Common myeloid progenitor, CD34-positive (primary cell): ENCODE results near the gene HIVEP2.

Experiments
- CTCF ChIA-PET: fragments of 350-600 bp; sonication (Branson Sonifier 250); formaldehyde crosslinking; loops from one replicate; lab custom pipeline; 2021; ENCODE audit warnings: antibody characterized with exemption; lab: Charles Lee
- POLR2A ChIA-PET: fragments of 350-600 bp; sonication (Branson Sonifier 250); formaldehyde crosslinking; loops from one replicate; lab custom pipeline; 2021; ENCODE audit warnings: antibody characterized with exemption; lab: Charles Lee
- DNase-seq, 3 donors: peaks; one replicate each; pipeline versions ENCODE4 v3.0.0 to v3.0.0-alpha.2; 2013
- H3K27ac ChIP-seq, 2 experiments: 1 replicate in 1 of 2; 2 replicates in 1 of 2; pipeline ENCODE4 v1.7.0; 2013; ENCODE audit warnings: inconsistent platforms in 2 of 2, low read length in 2 of 2, mild to moderate bottlenecking in 2 of 2, low read depth in 1 of 2, moderate library complexity in 1 of 2; ENCODE audit not compliant: severe bottlenecking in 2 of 2, insufficient read depth in 1 of 2, poor library complexity in 1 of 2
- H3K27me3 ChIP-seq, 5 experiments: replicated peaks in 2 of 5; 1 replicate in 3 of 5; 2 replicates in 2 of 5; pipeline versions ENCODE4 v1.6.1 to v1.7.0; 2013; ENCODE audit warnings: low read length in 4 of 5, mild to moderate bottlenecking in 2 of 5, moderate library complexity in 2 of 5, inconsistent platforms in 1 of 5; ENCODE audit not compliant: insufficient read depth in 5 of 5, control insufficient read depth in 4 of 5
- H3K36me3 ChIP-seq, 4 experiments: 1 replicate in 2 of 4; 2 replicates in 2 of 4; pipeline versions ENCODE4 v1.6.1 to v1.7.0; 2013; ENCODE audit warnings: low read length in 3 of 4, control low read depth in 1 of 4, mild to moderate bottlenecking in 1 of 4; ENCODE audit not compliant: control insufficient read depth in 4 of 4, insufficient read depth in 4 of 4
- H3K4me1 ChIP-seq, 4 experiments: 1 replicate in 3 of 4; 2 replicates in 1 of 4; pipeline versions ENCODE4 v1.6.1 to v1.7.1; 2013; ENCODE audit warnings: low read length in 3 of 4, mild to moderate bottlenecking in 3 of 4, control low read depth in 1 of 4, inconsistent platforms in 1 of 4, moderate library complexity in 1 of 4; ENCODE audit not compliant: control insufficient read depth in 4 of 4, insufficient read depth in 4 of 4; ENCODE audit errors: control extremely low read depth in 1 of 4
- H3K4me3 ChIP-seq, 7 experiments: 1 replicate in 4 of 7; 2 replicates in 3 of 7; pipeline versions ENCODE4 v1.5.1 to v1.7.0; 2013; ENCODE audit warnings: mild to moderate bottlenecking in 7 of 7, low read length in 6 of 7, moderate library complexity in 6 of 7, inconsistent platforms in 2 of 7, low read depth in 2 of 7, control low read depth in 1 of 7; ENCODE audit not compliant: insufficient read depth in 4 of 7, control insufficient read depth in 1 of 7; ENCODE audit errors: extremely low read depth in 1 of 7
- H3K9me3 ChIP-seq, 5 experiments: 1 replicate in 4 of 5; 2 replicates in 1 of 5; pipeline versions ENCODE4 v1.6.1 to v1.7.1; 2013; ENCODE audit warnings: low read length in 4 of 5, mild to moderate bottlenecking in 2 of 5, inconsistent platforms in 1 of 5, low read depth in 1 of 5, moderate library complexity in 1 of 5; ENCODE audit not compliant: control insufficient read depth in 4 of 5, insufficient read depth in 2 of 5; ENCODE audit errors: control extremely low read depth in 1 of 5
- WGBS: methylation state at CpG from one replicate; pipeline ENCODE4 v1.1.5; 2013; ENCODE audit not compliant: insufficient coverage; 5-methylcytosine and 5-hydroxymethylcytosine counted together

Gene HIVEP2

DNA sequence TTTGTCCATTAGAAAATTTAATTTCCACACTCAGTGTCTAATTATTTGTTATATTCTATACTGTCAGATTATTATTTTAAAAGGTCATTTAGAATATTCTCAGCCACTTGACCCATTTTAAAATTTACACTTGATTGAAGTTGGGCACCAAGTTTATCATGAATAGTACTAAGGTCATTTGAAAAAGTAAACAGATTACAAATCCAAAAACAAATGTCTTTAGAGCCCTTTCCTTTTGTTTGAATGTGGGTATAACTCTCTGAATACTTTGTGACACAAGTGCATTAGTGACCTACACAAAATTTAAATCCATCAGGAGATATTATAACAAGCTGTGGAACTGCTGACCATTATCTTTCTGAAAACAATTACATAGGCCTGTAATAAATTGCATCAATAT, 11.3 kb downstream of the HIVEP2 start:
- Histone ChIP-seq H3K27ac (no peak overlapping the region), H3K9me3 (no peaks in the 10 kb centered on the region), H3K36me3 (peaks cover 0 to 2% (median 0%) of the 10 kb centered on the region in 4 experiments), H3K4me3 (no peak overlapping the region), H3K4me1 (peaks cover 0 to 1% (median 0%) of the 10 kb centered on the region in 4 experiments), H3K27me3 (no peaks in the 10 kb centered on the region)
- POLR2A ChIA-PET, result no interaction called here
- CTCF ChIA-PET, result no interaction called here
- no peak for DNase-seq

- no peak overlapping the region for H3K4me3 ChIP-seq
- ChIA-PET POLR2A (no interaction called here), CTCF (no interaction called here)
- DNase-seq, result peak in 2 of 3 donors; percentile 21 to 23
- H3K4me1 ChIP-seq, result peaks cover 0 to 5% (median 3%) of the 10 kb centered on the region in 4 experiments
- 50% methylated on average over 1 of the region's 2 CpGs for WGBS
- H3K36me3 ChIP-seq, result peaks cover 0 to 2% (median 0%) of the 10 kb centered on the region in 4 experiments
- H3K9me3 ChIP-seq, result no peaks in the 10 kb centered on the region
- H3K27ac ChIP-seq, result no peak overlapping the region
- H3K27me3 ChIP-seq, result no peaks in the 10 kb centered on the region
These were observed 12.1 kb downstream of the HIVEP2 start for GRCh38 chr6:142932889-142933288.

DNA sequence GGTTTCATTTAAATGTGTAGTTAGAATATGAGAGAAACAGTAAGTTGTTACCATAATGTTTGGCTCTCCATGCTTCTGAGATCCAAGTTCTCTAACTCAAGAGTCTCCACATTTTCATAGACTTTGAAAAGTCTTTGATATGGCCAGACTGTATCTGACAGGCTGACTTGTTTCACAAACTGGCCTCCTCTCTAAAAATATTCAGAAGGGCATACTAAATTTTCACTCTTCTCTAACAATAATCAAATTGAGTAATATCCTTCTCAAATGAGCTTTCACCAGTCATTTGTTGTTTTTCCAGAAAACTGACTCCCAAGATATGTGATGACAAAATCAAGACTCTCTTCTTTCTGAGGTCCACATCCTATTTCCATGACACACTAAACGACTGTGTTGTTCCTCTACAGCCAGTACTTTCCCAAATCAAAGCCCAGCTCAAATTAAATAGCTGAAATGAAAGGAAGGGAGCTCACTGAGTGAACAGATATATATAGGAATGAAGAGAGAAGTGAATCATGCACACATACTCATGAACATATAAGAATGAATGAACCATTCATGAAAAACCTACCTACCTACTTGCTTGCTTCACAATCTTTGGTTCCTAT, 15.1 kb downstream of the HIVEP2 start:
- DNase-seq, result no peak
- Histone ChIP-seq H3K4me3 (no peak overlapping the region), H3K27ac (no peak overlapping the region), H3K9me3 (no peaks in the 10 kb centered on the region), H3K36me3 (peaks cover 0 to 2% (median 0%) of the 10 kb centered on the region in 4 experiments), H3K4me1 (peaks cover 0 to 21% (median 12%) of the 10 kb centered on the region in 4 experiments), H3K27me3 (no peaks in the 10 kb centered on the region)
- ChIA-PET POLR2A (interaction anchor here (0.6 kb wide), 1 partner anchor 44 kb away, joined by 3 read pairs; no protein-coding TSS in a partner anchor), CTCF (interaction anchor here (1.0 to 4.4 kb wide), 3 partner anchors 10 to 23 kb away, joined by 3 to 25 read pairs (median 3); no protein-coding TSS in a partner anchor)
- WGBS, result no CpG with 5 or more reads among the region's 1 CpG

DNA sequence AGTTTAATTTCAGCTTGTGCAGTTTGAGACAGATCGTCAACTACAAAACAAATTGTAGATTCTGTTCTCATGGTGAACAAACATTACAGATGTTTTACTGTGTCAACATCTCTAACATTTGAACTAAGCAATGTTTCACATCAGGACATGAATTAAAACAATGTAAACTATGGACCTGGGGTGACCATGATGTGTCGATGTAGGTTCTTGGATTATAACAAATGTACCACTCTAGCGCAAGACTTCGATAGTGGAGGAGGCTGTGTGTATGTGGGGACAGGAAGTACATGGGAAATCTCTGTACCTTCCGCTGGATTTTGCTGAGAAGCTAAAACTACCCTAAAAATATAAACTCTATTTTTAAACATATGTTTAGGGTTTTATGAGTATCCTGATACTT, 17.1 kb downstream of the HIVEP2 start:
- H3K27me3 ChIP-seq, result no peaks in the 10 kb centered on the region
- H3K27ac ChIP-seq, result peak overlapping the region in 1 of 2 experiments; percentile 79
- POLR2A ChIA-PET, result interaction anchor here (0.7 to 3.8 kb wide), 5 partner anchors 11 to 268 kb away, joined by 3 to 19 read pairs (median 7); partner anchors contain the start of gene HIVEP2
- 100% methylated on average over 1 of the region's 5 CpGs for WGBS
- peaks cover 0 to 3% (median under 1%) of the 10 kb centered on the region in 4 experiments for H3K36me3 ChIP-seq
- H3K9me3 ChIP-seq, result no peaks in the 10 kb centered on the region
- peaks cover 0 to 21% (median 12%) of the 10 kb centered on the region in 4 experiments for H3K4me1 ChIP-seq
- DNase-seq, result peak in 2 of 3 donors; percentile 18 to 40
- H3K4me3 ChIP-seq, result peak overlapping the region in 4 of 7 experiments; percentile 63 to 92 (median 86)
- CTCF ChIA-PET, result interaction anchor here (0.7 to 4.4 kb wide), 5 partner anchors 10 to 197 kb away, joined by 3 to 25 read pairs (median 4); no protein-coding TSS in a partner anchor

GRCh38 chr6:142927271-142927580, 17.8 kb downstream of the HIVEP2 start:
- 0% methylated on average over 3 of the region's 7 CpGs for WGBS
- no peaks in the 10 kb centered on the region for H3K27me3 ChIP-seq
- no peaks in the 10 kb centered on the region for H3K9me3 ChIP-seq
- DNase-seq, result no peak
- H3K4me3 ChIP-seq, result peak overlapping the region; percentile 53 to 92 (median 77)
- CTCF ChIA-PET, result interaction anchor here (0.8 to 2.3 kb wide), 6 partner anchors 10 to 196 kb away, joined by 3 to 11 read pairs (median 4); no protein-coding TSS in a partner anchor
- peaks cover 0 to 21% (median 12%) of the 10 kb centered on the region in 4 experiments for H3K4me1 ChIP-seq
- peaks cover 0 to 3% (median under 1%) of the 10 kb centered on the region in 4 experiments for H3K36me3 ChIP-seq
- POLR2A ChIA-PET, result interaction anchor here (0.7 to 3.8 kb wide), 8 partner anchors 12 to 267 kb away, joined by 3 to 19 read pairs (median 6); partner anchors contain the start of gene HIVEP2
- H3K27ac ChIP-seq, result peak overlapping the region; percentile 46 to 79

- H3K27me3 ChIP-seq, result no peaks in the 10 kb centered on the region
- WGBS, result under 1% methylated on average over 56 of the region's 75 CpGs
- H3K27ac ChIP-seq, result peak overlapping the region; percentile 53 to 79
- POLR2A ChIA-PET, result interaction anchor here (0.6 to 3.8 kb wide), 9 partner anchors 12 to 80 kb away, joined by 3 to 19 read pairs (median 3); partner anchors contain the start of gene HIVEP2
- no peaks in the 10 kb centered on the region for H3K9me3 ChIP-seq
- peaks cover 0 to 21% (median 12%) of the 10 kb centered on the region in 4 experiments for H3K4me1 ChIP-seq
- CTCF ChIA-PET, result interaction anchor here (0.9 to 2.3 kb wide), 9 partner anchors 8 to 107 kb away, joined by 3 to 11 read pairs (median 4); no protein-coding TSS in a partner anchor
- H3K4me3 ChIP-seq, result peak overlapping the region; percentile 53 to 92 (median 77)
- peaks cover 0 to 3% (median 0%) of the 10 kb centered on the region in 4 experiments for H3K36me3 ChIP-seq
- DNase-seq, result peak; percentile 57 to 78 (median 71)
These were observed 18.3 kb downstream of the HIVEP2 start for GRCh38 chr6:142926494-142927270.
